ENCODE measurements around the gene STK38.

STK38 gene

GRCh38 chr6:36563237-36563927 is 16.1 kb upstream of the STK38 start:
- no peak for DNase-seq

GRCh38 chr6:36560822-36561221 is 13.5 kb upstream of the STK38 start:
- DNase-seq = no peak

GRCh38 chr6:36559011-36559793 is 11.9 kb upstream of the STK38 start:
- no peak for DNase-seq

- no peak for DNase-seq
Observed at GRCh38 chr6:36556281-36556680, 9.0 kb upstream of the STK38 start.

- DNase-seq = no peak
Observed at GRCh38 chr6:36555750-36556252, 8.5 kb upstream of the STK38 start.

- no peak for DNase-seq
Observed at GRCh38 chr6:36550473-36551000, 3.3 kb upstream of the STK38 start.

GRCh38 chr6:36548401-36548743 is 1.1 kb upstream of the STK38 start:
- DNase-seq = no peak

GRCh38 chr6:36547646-36548400 is 544 bp upstream of the STK38 start:
- DNase-seq = no peak

- peak; percentile 33 for DNase-seq
Observed at GRCh38 chr6:36546308-36546919, 865 bp downstream of the STK38 start.

- DNase-seq = no peak
Observed at GRCh38 chr6:36545767-36546307, 1.4 kb downstream of the STK38 start.

GRCh38 chr6:36544228-36544627 is 3.1 kb downstream of the STK38 start:
- no peak for DNase-seq

- no peak for DNase-seq
Observed at GRCh38 chr6:36542041-36542440, 5.2 kb downstream of the STK38 start.

- no peak for DNase-seq
Observed at GRCh38 chr6:36539814-36540568, 7.3 kb downstream of the STK38 start.

- DNase-seq = no peak
Observed at GRCh38 chr6:36536873-36537547, 10.3 kb downstream of the STK38 start.

GRCh38 chr6:36533321-36533720 is 14.0 kb downstream of the STK38 start:
- no peak for DNase-seq

- DNase-seq = no peak
Observed at GRCh38 chr6:36526066-36526465, 21.2 kb downstream of the STK38 start.

- no peak for DNase-seq
Observed at GRCh38 chr6:36525346-36525745, 21.9 kb downstream of the STK38 start.

GRCh38 chr6:36524871-36525270 is 22.4 kb downstream of the STK38 start:
- DNase-seq = no peak

GRCh38 chr6:36523936-36524499 is 23.3 kb downstream of the STK38 start:
- DNase-seq = no peak

GRCh38 chr6:36523451-36523850 is 23.8 kb downstream of the STK38 start:
- no peak for DNase-seq

- peak; percentile 91 for DNase-seq
Observed at GRCh38 chr6:36519352-36519751, 27.9 kb downstream of the STK38 start.
